Measurements from ENCODE around the gene ARVCF. TPM values are rescaled to one million over a fixed set of nuclear protein-coding genes. Genes with fewer than 3 reads are reported as not detected.

The ARVCF gene
- total and polyA plus RNA-seq, 2 experiments from 2014 or later, result 15.6 to 122 TPM

DNA sequence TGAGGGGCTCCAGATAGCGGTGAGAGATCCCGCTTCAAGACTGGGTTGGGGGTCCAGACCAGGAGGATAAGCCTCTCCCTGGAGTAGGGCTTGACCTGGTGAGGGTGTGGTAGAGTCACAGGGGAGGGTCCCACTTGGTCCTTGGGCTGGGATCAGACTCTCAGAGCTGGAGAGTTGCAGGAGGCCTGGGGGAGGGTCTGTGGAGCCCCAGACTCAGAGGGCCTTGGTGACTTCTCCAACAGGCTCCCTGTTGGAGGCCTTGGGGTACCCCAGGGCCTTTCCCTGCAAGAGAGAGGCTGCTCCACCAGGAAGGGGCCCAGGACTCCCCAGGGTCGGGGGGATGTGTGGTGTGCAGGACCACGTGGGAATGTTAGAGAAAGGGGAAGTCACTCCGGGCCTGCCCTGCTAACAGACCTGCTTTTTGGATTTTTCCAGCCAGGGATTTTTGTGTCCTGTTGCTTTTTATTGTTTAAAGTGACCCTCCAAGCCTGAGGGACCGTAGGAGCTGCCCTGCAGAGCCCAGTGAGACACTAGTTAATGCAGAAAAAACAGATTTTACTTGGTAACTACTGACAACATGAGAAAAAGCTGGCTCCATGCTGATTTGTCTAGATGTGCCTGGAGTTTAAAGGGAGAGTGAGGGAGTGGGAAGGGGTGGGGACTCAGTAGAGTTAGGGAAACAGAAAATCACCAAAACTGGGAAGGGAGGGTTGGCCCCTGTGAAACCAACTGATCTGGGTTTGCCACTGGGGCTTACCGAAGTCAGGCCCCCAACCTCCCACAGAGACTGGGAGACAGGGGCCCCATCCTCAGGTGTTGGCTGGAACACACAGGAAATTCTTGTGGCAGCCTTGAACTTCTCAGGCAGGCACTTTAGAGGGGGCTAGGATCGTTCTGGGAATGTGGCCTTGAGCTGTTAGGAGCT is 74.2 kb downstream of the ARVCF start:
- no peaks in the 10 kb centered on the region for H4K20me1 ChIP-seq (replicated peaks; ENCODE audit: insufficient read depth)
- peak; percentile 57 for ATAC-seq
- peak overlapping the region; percentile 76 for H3K4me2 ChIP-seq
- Mint-ChIP-seq H3K27me3 (ENCODE audit: insufficient read depth, low read depth, poor library complexity) (peaks cover 8% of the 10 kb centered on the region), H3K9me3 (no peaks in the 10 kb centered on the region), H3K36me3 (ENCODE audit: low read depth) (0 out of 3 replicates have a peak, but pooled peaks cover 3% of the 10 kb centered on the region), H3K27ac (peak overlapping the region; percentile 88), H3K4me1 (peaks cover 24% of the 10 kb centered on the region), H3K4me3 (peak overlapping the region; percentile 90)
- peak overlapping the region; percentile 86; the same call in 1 of the 2 replicates for H2AFZ ChIP-seq
- TF ChIP-seq CREB1 (CRISPR knock-in tag; IDR thresholded peaks at IDR 0.05; ENCODE audit: low read depth), result no peak
- no peak for TF ChIP-seq STAT1 (IDR thresholded peaks at IDR 0.05; ENCODE audit: unreplicated experiment)
- TF ChIP-seq, protein P1, sequence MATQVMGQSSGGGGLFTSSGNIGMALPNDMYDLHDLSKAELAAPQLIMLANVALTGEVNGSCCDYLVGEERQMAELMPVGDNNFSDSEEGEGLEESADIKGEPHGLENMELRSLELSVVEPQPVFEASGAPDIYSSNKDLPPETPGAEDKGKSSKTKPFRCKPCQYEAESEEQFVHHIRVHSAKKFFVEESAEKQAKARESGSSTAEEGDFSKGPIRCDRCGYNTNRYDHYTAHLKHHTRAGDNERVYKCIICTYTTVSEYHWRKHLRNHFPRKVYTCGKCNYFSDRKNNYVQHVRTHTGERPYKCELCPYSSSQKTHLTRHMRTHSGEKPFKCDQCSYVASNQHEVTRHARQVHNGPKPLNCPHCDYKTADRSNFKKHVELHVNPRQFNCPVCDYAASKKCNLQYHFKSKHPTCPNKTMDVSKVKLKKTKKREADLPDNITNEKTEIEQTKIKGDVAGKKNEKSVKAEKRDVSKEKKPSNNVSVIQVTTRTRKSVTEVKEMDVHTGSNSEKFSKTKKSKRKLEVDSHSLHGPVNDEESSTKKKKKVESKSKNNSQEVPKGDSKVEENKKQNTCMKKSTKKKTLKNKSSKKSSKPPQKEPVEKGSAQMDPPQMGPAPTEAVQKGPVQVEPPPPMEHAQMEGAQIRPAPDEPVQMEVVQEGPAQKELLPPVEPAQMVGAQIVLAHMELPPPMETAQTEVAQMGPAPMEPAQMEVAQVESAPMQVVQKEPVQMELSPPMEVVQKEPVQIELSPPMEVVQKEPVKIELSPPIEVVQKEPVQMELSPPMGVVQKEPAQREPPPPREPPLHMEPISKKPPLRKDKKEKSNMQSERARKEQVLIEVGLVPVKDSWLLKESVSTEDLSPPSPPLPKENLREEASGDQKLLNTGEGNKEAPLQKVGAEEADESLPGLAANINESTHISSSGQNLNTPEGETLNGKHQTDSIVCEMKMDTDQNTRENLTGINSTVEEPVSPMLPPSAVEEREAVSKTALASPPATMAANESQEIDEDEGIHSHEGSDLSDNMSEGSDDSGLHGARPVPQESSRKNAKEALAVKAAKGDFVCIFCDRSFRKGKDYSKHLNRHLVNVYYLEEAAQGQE (IDR thresholded peaks at IDR 0.05; ENCODE audit: unreplicated experiment), result no peak
- no peak for TF ChIP-seq EZH2 (IDR thresholded peaks at IDR 0.05; ENCODE audit: low read depth, unreplicated experiment)
- TF ChIP-seq JUNB (IDR thresholded peaks at IDR 0.05; ENCODE audit: unreplicated experiment), result no peak
- TF ChIP-seq POLR2AphosphoS5 (IDR thresholded peaks at IDR 0.05; ENCODE audit: low read depth), result no peak; the same call in 1 of the 2 replicates
- TF ChIP-seq NANOG (IDR thresholded peaks at IDR 0.05; ENCODE audit: borderline replicate concordance), result no peak
- H3K36me3 ChIP-seq (ENCODE audit: insufficient read depth), result no peaks in the 10 kb centered on the region
- H3K4me1 ChIP-seq (ENCODE audit: insufficient read depth), result peaks cover 14% of the 10 kb centered on the region
- H3K27me3 ChIP-seq (ENCODE audit: insufficient read depth), result no peaks in the 10 kb centered on the region
- peaks cover 3% of the 10 kb centered on the region; the same call in 1 of the 2 replicates for H3K9me2 ChIP-seq (ENCODE audit: insufficient read depth)
- H3K27ac ChIP-seq (ENCODE audit: low read depth), result peak overlapping the region; percentile 45; the same call in 1 of the 2 replicates
- DNase-seq (ENCODE audit: low spot score), result no peak
- H3K79me2 ChIP-seq (replicated peaks; ENCODE audit: insufficient read depth), result no peaks in the 10 kb centered on the region; the same call in 1 of the 2 replicates
- 0 out of 2 replicates have a peak, but pooled peaks cover 8% of the 10 kb centered on the region for H3F3A ChIP-seq (replicated peaks; ENCODE audit: low read depth)
- H3K4me3 ChIP-seq, result peak overlapping the region; percentile 57

DNA sequence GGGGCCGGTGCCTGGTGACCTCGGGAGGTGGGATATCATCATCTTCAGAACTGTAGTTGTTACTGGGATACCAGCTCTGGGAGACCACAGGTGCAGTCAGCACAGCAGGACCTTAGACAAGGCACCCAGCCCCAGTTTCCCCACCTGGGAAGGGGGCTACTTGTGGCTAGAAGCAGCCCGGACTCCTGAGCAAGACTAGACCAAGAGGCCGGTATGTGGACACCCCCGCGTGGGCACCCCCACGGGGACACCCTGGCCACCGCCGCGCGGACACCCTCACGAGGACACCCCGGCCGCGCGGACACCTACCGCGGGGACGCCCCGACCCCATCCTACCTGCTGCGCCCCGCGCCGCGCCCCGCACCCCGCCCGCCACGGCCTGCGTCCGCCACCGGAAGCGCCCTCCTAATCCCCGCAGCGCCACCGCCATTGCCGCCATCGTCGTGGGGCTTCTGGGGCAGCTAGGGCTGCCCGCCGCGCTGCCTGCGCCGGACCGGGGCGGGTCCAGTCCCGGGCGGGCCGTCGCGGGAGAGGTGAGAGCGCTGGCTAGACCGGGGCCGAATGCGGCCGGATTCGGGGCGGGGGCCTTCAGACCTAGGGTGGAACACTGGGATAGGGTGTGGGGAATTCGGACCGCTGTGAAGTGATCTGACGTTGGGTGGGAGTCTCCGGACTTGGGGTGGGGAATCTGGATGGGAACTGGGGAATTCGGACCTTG is 75.1 kb downstream of the ARVCF start, which contains the start of the genes COMT and TXNRD2:
COMT (plus strand) TSS at position 408 of the 718 bp plus-strand sequence. CDS start 20,755 bp downstream, outside the sequence.
TXNRD2 (minus strand) TSS at position 454 of the 718 bp plus-strand sequence; CDS start at position 439, 15 bp downstream.
- no peaks in the 10 kb centered on the region; the same call in 1 of the 2 replicates for H3K79me2 ChIP-seq (replicated peaks; ENCODE audit: insufficient read depth)
- ATAC-seq, result peak; percentile 89
- no peaks in the 10 kb centered on the region for H3K27me3 ChIP-seq (ENCODE audit: insufficient read depth)
- 0 out of 2 replicates have a peak, but pooled peaks cover 7% of the 10 kb centered on the region for H3F3A ChIP-seq (replicated peaks; ENCODE audit: low read depth)
- peaks cover 10% of the 10 kb centered on the region for H3K4me1 ChIP-seq (ENCODE audit: insufficient read depth)
- peak within 1 kb of the TSS; percentile 57 for H3K4me3 ChIP-seq
- Mint-ChIP-seq H3K36me3 (ENCODE audit: low read depth) (peaks cover 6% of the 10 kb centered on the region), H3K27ac (peak within 1 kb of the TSS; percentile 88), H3K9me3 (peaks cover 5% of the 10 kb centered on the region), H3K27me3 (ENCODE audit: insufficient read depth, low read depth, poor library complexity) (peaks cover 8% of the 10 kb centered on the region), H3K4me3 (peak within 1 kb of the TSS; percentile 90), H3K4me1 (peaks cover 19% of the 10 kb centered on the region)
- no peaks in the 10 kb centered on the region for H3K36me3 ChIP-seq (ENCODE audit: insufficient read depth)
- peak within 1 kb of the TSS; percentile 45; the same call in 1 of the 2 replicates for H3K27ac ChIP-seq (ENCODE audit: low read depth)
- peak within 1 kb of the TSS; percentile 76 for H3K4me2 ChIP-seq
- peak within 1 kb of the TSS; percentile 86 for H2AFZ ChIP-seq
- no peaks in the 10 kb centered on the region for H4K20me1 ChIP-seq (replicated peaks; ENCODE audit: insufficient read depth)
- DNase-seq (ENCODE audit: low spot score), result peak; percentile 70
- H3K9me2 ChIP-seq (ENCODE audit: insufficient read depth), result peaks cover 3% of the 10 kb centered on the region; the same call in 1 of the 2 replicates
- TF ChIP-seq POLR2AphosphoS5 (IDR thresholded peaks at IDR 0.05; ENCODE audit: low read depth) (peak; percentile 45), CREB1 (CRISPR knock-in tag; IDR thresholded peaks at IDR 0.05; ENCODE audit: low read depth) (0 out of 2 replicates have a peak, but pooled peaks have one; percentile 4), ZNF331 (CRISPR knock-in tag; IDR thresholded peaks at IDR 0.05; ENCODE audit: low read depth) (no peak), EZH2phosphoT487 (IDR thresholded peaks at IDR 0.05; ENCODE audit: unreplicated experiment) (no peak), JUNB (IDR thresholded peaks at IDR 0.05; ENCODE audit: unreplicated experiment) (no peak)
